H9 (cell line): Measurements from ENCODE around the gene ASB10. TPM values are rescaled to one million over a fixed set of nuclear protein-coding genes. Genes with fewer than 3 reads are reported as not detected.

ENCODE experiments used
- DNase-seq: peaks from one replicate; pipeline ENCODE4 v3.0.0-alpha.2; 2017
- H2AFZ ChIP-seq: one replicate; pipeline ENCODE4 v1.6.1; 2013; ENCODE audit warnings: mild to moderate bottlenecking, low read length, control low read depth, moderate library complexity
- H2AK5ac ChIP-seq: 2 replicates; pipeline ENCODE4 v1.6.1; 2013; ENCODE audit warnings: low read length, control low read depth, mixed read lengths; ENCODE audit not compliant: insufficient read length
- H2BK120ac ChIP-seq: one replicate; pipeline ENCODE4 v1.6.1; 2013; ENCODE audit warnings: low read depth, mild to moderate bottlenecking, low read length, control low read depth, inconsistent platforms; ENCODE audit not compliant: poor library complexity, severe bottlenecking
- H2BK12ac ChIP-seq: 2 replicates; pipeline ENCODE4 v1.6.1; 2013; ENCODE audit warnings: low read length, control low read depth, mixed read lengths, low read depth; ENCODE audit not compliant: insufficient read length
- H2BK15ac ChIP-seq: 2 replicates; pipeline ENCODE4 v1.6.1; 2013; ENCODE audit warnings: low read depth, low read length, control low read depth
- H2BK20ac ChIP-seq: one replicate; pipeline ENCODE4 v1.6.1; 2013; ENCODE audit warnings: low read depth, mild to moderate bottlenecking, low read length, control low read depth, inconsistent platforms; ENCODE audit not compliant: poor library complexity, severe bottlenecking
- H2BK5ac ChIP-seq: 2 replicates; pipeline ENCODE4 v1.6.1; 2013; ENCODE audit warnings: low read length, control low read depth, mixed read lengths; ENCODE audit not compliant: insufficient read length
- H3K14ac ChIP-seq: 2 replicates; pipeline ENCODE4 v1.6.1; 2013; ENCODE audit warnings: low read length, control low read depth; ENCODE audit not compliant: insufficient read depth
- H3K18ac ChIP-seq: 2 replicates; pipeline ENCODE4 v1.6.1; 2013; ENCODE audit warnings: low read depth, mild to moderate bottlenecking, mixed read lengths, low read length, control low read depth; ENCODE audit not compliant: insufficient read length
- H3K23ac ChIP-seq: 2 replicates; pipeline ENCODE4 v1.6.1; 2013; ENCODE audit warnings: low read length, control low read depth, mixed read lengths, low read depth; ENCODE audit not compliant: insufficient read length
- H3K23me2 ChIP-seq: 2 replicates; pipeline ENCODE4 v1.6.1; 2013; ENCODE audit warnings: low read depth, mild to moderate bottlenecking, mixed read lengths, low read length, control low read depth; ENCODE audit not compliant: insufficient read length, poor library complexity, severe bottlenecking
- H3K27ac ChIP-seq: 2 replicates; pipeline ENCODE4 v1.5.1; 2013; ENCODE audit warnings: low read length, control low read depth, mixed read lengths, low read depth; ENCODE audit not compliant: insufficient read length
- H3K27me3 ChIP-seq: 2 replicates; pipeline ENCODE4 v1.6.1; 2013; ENCODE audit warnings: low read length, control low read depth, inconsistent platforms; ENCODE audit not compliant: insufficient read depth
- H3K4ac ChIP-seq: 2 replicates; pipeline ENCODE4 v1.6.1; 2013; ENCODE audit warnings: low read depth, mild to moderate bottlenecking, control low read depth, inconsistent platforms, low read length, moderate library complexity
- H3K4me1 ChIP-seq: 2 replicates; pipeline ENCODE4 v1.6.1; 2013; ENCODE audit warnings: low read length, control low read depth, inconsistent platforms; ENCODE audit not compliant: insufficient read depth
- H3K4me2 ChIP-seq: 2 replicates; pipeline ENCODE4 v1.6.1; 2013; ENCODE audit warnings: low read length, control low read depth, mixed read lengths; ENCODE audit not compliant: insufficient read length, insufficient read depth
- H3K56ac ChIP-seq: 2 replicates; pipeline ENCODE4 v1.6.1; 2013; ENCODE audit warnings: low read depth, mild to moderate bottlenecking, mixed read lengths, low read length, control low read depth; ENCODE audit not compliant: insufficient read length
- H3K79me1 ChIP-seq: 2 replicates; pipeline ENCODE4 v1.6.1; 2013; ENCODE audit warnings: low read depth, mild to moderate bottlenecking, moderate library complexity, low read length, control low read depth, inconsistent platforms; ENCODE audit not compliant: insufficient read depth, poor library complexity, severe bottlenecking
- H3K79me2 ChIP-seq: 2 replicates; pipeline ENCODE4 v1.6.1; 2013; ENCODE audit warnings: low read length, control low read depth, inconsistent platforms; ENCODE audit not compliant: insufficient read depth
- H3K9ac ChIP-seq: 2 replicates; pipeline ENCODE4 v1.6.1; 2013; ENCODE audit warnings: low read length, control low read depth, mixed read lengths; ENCODE audit not compliant: insufficient read length; ENCODE audit errors: extremely low read depth
- H3K9me3 ChIP-seq: one replicate; pipeline ENCODE4 v1.6.1; 2013; ENCODE audit warnings: low read depth, low read length, inconsistent platforms; ENCODE audit not compliant: control insufficient read depth
- H3T11ph ChIP-seq: one replicate; pipeline ENCODE4 v1.6.1; 2013; ENCODE audit warnings: mild to moderate bottlenecking, low read length, control low read depth, inconsistent platforms
- H4K20me1 ChIP-seq: one replicate; pipeline ENCODE4 v1.6.1; 2013; ENCODE audit not compliant: control insufficient read depth, insufficient read length, insufficient read depth
- H4K5ac ChIP-seq: 2 replicates; pipeline ENCODE4 v1.6.1; 2013; ENCODE audit warnings: low read depth, mild to moderate bottlenecking, mixed read lengths, low read length, control low read depth; ENCODE audit not compliant: insufficient read length
- H4K8ac ChIP-seq: replicated peaks from 2 replicates; pipeline ENCODE4 v1.6.1; 2013; ENCODE audit warnings: low read length, control low read depth, mixed read lengths, low read depth; ENCODE audit not compliant: insufficient read length
- H4K91ac ChIP-seq: 2 replicates; pipeline ENCODE4 v1.6.1; 2013; ENCODE audit warnings: low read depth, mild to moderate bottlenecking, moderate library complexity, mixed read lengths, low read length, control low read depth; ENCODE audit not compliant: insufficient read length
- H3K27ac Mint-ChIP-seq, 3 experiments: 2 replicates in 2 of 3; 3 replicates in 1 of 3; pipeline ENCODE4 v1.8.0; 2020 to 2021; ENCODE audit warnings: mixed read lengths in 3 of 3, mild to moderate bottlenecking in 1 of 3, moderate library complexity in 1 of 3
- H3K27me3 Mint-ChIP-seq: 2 replicates; pipeline ENCODE4 v1.8.0; 2021; ENCODE audit warnings: low read depth, mild to moderate bottlenecking, moderate library complexity, mixed read lengths
- H3K36me3 Mint-ChIP-seq, 3 experiments: 2 replicates in 2 of 3; 3 replicates in 1 of 3; pipeline ENCODE4 v1.8.0; 2020 to 2021; ENCODE audit warnings: low read depth in 3 of 3, mixed read lengths in 3 of 3; ENCODE audit not compliant: insufficient read depth in 1 of 3
- H3K4me1 Mint-ChIP-seq, 2 experiments: 2 replicates each; pipeline ENCODE4 v1.8.0; 2020; ENCODE audit warnings: mixed read lengths in 2 of 2
- H3K4me3 Mint-ChIP-seq, 2 experiments: 2 replicates in 1 of 2; 3 replicates in 1 of 2; pipeline ENCODE4 v1.8.0; 2020 to 2021; ENCODE audit warnings: mild to moderate bottlenecking in 2 of 2, mixed read lengths in 2 of 2, moderate library complexity in 1 of 2
- H3K9me3 Mint-ChIP-seq, 2 experiments: 2 replicates in 1 of 2; 3 replicates in 1 of 2; pipeline ENCODE4 v1.8.0; 2020; ENCODE audit warnings: mild to moderate bottlenecking in 2 of 2, mixed read lengths in 2 of 2, moderate library complexity in 1 of 2
- CTCF ChIP-seq: fragments of 200-600 bp; sonication (generic); conservative IDR thresholded peaks from 3 replicates; pipeline ENCODE4 v1.8.0; 2021; ENCODE audit warnings: antibody characterized with exemption, mild to moderate bottlenecking
- WGBS: extraction: QIAGEN DNeasy Blood & Tissue Kit; methylation state at CpG from one replicate; pipeline ENCODE4 v1.1.7; 2013; ENCODE audit warnings: missing lambda C conversion rate, low lambda C conversion rate, mixed read lengths; ENCODE audit not compliant: insufficient read length; ENCODE audit errors: extremely low coverage; 5-methylcytosine and 5-hydroxymethylcytosine counted together
- total RNA-seq: library from RNA; stranded (reverse); gene quantifications from 2 replicates; pipeline ENCODE4 v1.2.1, GENCODE V29; 2021

Gene ASB10
- total RNA-seq, 1 experiment from 2014 or later: not detected

- Mint-ChIP-seq H3K4me3 (no peak overlapping the region), H3K27ac (no peak overlapping the region), H3K36me3 (no peaks in the 10 kb centered on the region; a peak in 2 of 7 replicates), H3K27me3 (peaks cover 57% of the 10 kb centered on the region), H3K9me3 (no peaks in the 10 kb centered on the region), H3K4me1 (peaks cover 3 to 5% of the 10 kb centered on the region in 2 experiments; a peak in 3 of 4 replicates)
- Histone ChIP-seq H3K4me2 (no peak overlapping the region), H3K27me3 (no peaks in the 10 kb centered on the region), H3K14ac (no peak overlapping the region), H3K9me3 (no peaks in the 10 kb centered on the region), H4K8ac (no peak overlapping the region), H3T11ph (no peak overlapping the region), H2BK120ac (no peak overlapping the region), H2AFZ (no peak overlapping the region), H3K4me1 (no peaks in the 10 kb centered on the region), H3K27ac (no peak overlapping the region), H3K23ac (no peak overlapping the region), H3K79me2 (no peaks in the 10 kb centered on the region), H3K18ac (no peak overlapping the region), H2BK5ac (no peak overlapping the region), H4K20me1 (no peaks in the 10 kb centered on the region), H3K23me2 (no peaks in the 10 kb centered on the region), H2AK5ac (no peak overlapping the region), H3K56ac (no peak overlapping the region), H3K4ac (no peak overlapping the region), H4K5ac (no peak overlapping the region), H4K91ac (no peak overlapping the region), H2BK12ac (no peak overlapping the region), H2BK15ac (no peak overlapping the region), H3K79me1 (no peaks in the 10 kb centered on the region), H2BK20ac (no peak overlapping the region), H3K9ac (no peak overlapping the region)
- WGBS: no CpG with 5 or more reads among the region's 22 CpGs
- DNase-seq: no peak
- TF ChIP-seq CTCF: no peak
Measured at GRCh38 chr7:151181011-151181431, 6.0 kb downstream of the ASB10 start.
